ENCODE measurements around the gene NODAL.

DNA sequence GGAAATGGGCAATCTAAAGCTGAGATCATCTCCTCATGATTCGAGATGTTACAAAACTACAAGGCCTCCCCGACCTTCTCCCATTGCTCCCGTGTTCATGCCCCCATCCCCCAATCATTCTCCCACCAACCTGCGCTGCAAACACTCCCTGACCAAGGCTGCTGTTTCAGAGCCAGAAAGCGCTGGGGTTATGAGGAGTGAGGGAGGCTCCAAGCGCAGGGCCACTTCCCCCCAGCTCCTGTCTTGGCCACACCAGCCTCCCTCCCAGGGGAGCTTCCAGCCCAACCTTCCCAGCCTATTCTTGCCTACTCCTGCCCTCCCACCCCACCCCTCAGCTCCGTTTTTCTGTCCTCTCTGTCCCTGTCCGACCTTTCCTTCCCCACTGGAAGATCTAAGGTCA lies 14.7 kb upstream of the NODAL start:
- TF ChIP-seq, protein P1, sequence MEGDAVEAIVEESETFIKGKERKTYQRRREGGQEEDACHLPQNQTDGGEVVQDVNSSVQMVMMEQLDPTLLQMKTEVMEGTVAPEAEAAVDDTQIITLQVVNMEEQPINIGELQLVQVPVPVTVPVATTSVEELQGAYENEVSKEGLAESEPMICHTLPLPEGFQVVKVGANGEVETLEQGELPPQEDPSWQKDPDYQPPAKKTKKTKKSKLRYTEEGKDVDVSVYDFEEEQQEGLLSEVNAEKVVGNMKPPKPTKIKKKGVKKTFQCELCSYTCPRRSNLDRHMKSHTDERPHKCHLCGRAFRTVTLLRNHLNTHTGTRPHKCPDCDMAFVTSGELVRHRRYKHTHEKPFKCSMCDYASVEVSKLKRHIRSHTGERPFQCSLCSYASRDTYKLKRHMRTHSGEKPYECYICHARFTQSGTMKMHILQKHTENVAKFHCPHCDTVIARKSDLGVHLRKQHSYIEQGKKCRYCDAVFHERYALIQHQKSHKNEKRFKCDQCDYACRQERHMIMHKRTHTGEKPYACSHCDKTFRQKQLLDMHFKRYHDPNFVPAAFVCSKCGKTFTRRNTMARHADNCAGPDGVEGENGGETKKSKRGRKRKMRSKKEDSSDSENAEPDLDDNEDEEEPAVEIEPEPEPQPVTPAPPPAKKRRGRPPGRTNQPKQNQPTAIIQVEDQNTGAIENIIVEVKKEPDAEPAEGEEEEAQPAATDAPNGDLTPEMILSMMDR (IDR thresholded peaks at IDR 0.05): no peak
- TF ChIP-seq POLR2A (IDR thresholded peaks at IDR 0.05): no peak
